ENCODE data around the gene GDF7. TPM values are rescaled to one million over a fixed set of nuclear protein-coding genes. Genes with fewer than 3 reads are reported as not detected.

GDF7 gene
- total and polyA plus RNA-seq, 2 of the 8 experiments (the other 6 are each of a cell fraction or from before 2014, with no cell fraction given), result 0.04 to 0.06 TPM

DNA sequence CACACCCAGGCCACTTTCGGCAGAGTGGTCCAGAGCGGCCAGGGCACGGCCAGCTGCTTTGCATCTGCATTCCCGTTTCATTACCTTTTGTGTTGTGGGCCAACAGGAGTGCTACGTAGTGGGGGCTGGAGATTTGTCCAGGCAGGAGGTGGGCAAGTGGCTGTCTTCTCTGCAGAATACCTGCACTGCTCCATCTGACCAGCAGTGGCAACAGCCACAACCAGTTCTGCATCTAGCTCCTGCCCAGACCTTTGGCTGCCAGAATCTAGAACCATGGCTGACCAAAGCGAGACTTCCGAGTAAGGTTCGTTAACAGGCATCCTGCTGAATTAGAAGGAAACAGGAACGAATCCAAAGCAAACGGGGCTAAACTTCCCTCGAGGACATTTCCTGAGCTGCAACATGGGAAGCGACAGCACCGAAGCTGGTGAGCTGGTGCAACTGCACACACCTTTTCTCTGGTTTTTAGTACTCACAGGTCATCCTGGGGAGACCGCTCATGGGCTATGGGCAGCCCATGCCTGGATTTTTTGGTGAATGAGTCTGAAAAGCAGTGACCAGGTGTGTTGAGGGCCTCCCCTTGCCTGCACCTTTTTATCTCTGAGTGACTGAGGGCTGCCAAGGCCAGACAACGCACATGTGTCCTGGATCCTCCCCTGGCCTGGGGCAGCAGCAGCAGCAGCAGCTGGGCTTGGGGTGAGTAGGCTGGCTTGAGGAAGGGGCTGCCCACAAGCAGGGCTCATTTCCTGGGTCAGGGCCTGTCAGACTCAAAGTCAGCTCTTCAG lies 10.5 kb downstream of the GDF7 start:
- Histone ChIP-seq H4K8ac (ENCODE audit: extremely low read depth, insufficient read depth, low read length) (peak overlapping the region; percentile 53; the same call in 1 of the 2 replicates), H3K4ac (replicated peaks; ENCODE audit: insufficient read length, low read depth, low read length) (no peak overlapping the region), H2AK5ac (ENCODE audit: low read depth, low read length) (no peak overlapping the region), H3K18ac (ENCODE audit: extremely low read depth, low read length) (no peak overlapping the region), H3K56ac (replicated peaks; ENCODE audit: insufficient read length, low read depth, low read length) (no peak overlapping the region), H3K27ac (ENCODE audit: low read depth, low read length) (no peak overlapping the region), H3K4me2 (ENCODE audit: insufficient read depth in 1 of 2, low read depth in 2 of 2, low read length in 2 of 2) (no peak overlapping the region), H2AFZ (ENCODE audit: low read length) (no peak overlapping the region), H4K91ac (replicated peaks; ENCODE audit: insufficient read length, low read length) (no peak overlapping the region), H3K4me3 (ENCODE audit: extremely low read depth in 1 of 4, insufficient read depth in 2 of 4, low read depth in 3 of 4, low read length in 4 of 4) (no peak overlapping the region), H2BK120ac (replicated peaks; ENCODE audit: low read depth, low read length) (no peak overlapping the region), H2BK12ac (ENCODE audit: low read depth, low read length) (no peak overlapping the region), H4K5ac (ENCODE audit: insufficient read length, low read depth, low read length) (no peak overlapping the region), H3K4me1 (replicated peaks in 1 of 4; ENCODE audit: control insufficient read depth in 3 of 4, insufficient read depth in 4 of 4, low read length in 3 of 4) (peaks cover 4 to 27% (median 11%) of the 10 kb centered on the region in 4 experiments), H3K14ac (ENCODE audit: insufficient read length) (no peak overlapping the region), H3K27me3 (replicated peaks in 1 of 4; ENCODE audit: control insufficient read depth in 3 of 4, extremely low read depth in 1 of 4, insufficient read depth in 3 of 4, low read length in 3 of 4) (peaks cover 0 to 26% (median 16%) of the 10 kb centered on the region in 4 experiments; a peak in 6 of 7 replicates), H2BK5ac (ENCODE audit: low read depth, low read length) (0 out of 2 replicates have a peak overlapping the region, but pooled peaks have one; percentile 30), H3K23me2 (ENCODE audit: low read depth, low read length) (no peaks in the 10 kb centered on the region), H3K36me3 (ENCODE audit: control insufficient read depth in 2 of 4, insufficient read depth in 4 of 4, low read length in 3 of 4) (no peaks in the 10 kb centered on the region; a peak in 1 of 8 replicates), H3K79me1 (ENCODE audit: low read depth, low read length) (no peaks in the 10 kb centered on the region), H2BK15ac (ENCODE audit: low read length) (no peak overlapping the region), H3K9ac (replicated peaks in 1 of 4; ENCODE audit: extremely low read depth in 1 of 4, low read depth in 3 of 4, low read length in 3 of 4) (no peak overlapping the region), H4K20me1 (replicated peaks in 1 of 2; ENCODE audit: control insufficient read depth in 1 of 2, insufficient read depth in 2 of 2, low read length in 2 of 2) (peaks cover 6% of the 10 kb centered on the region in 2 experiments), H2BK20ac (ENCODE audit: low read length) (no peak overlapping the region), H3K9me3 (ENCODE audit: insufficient read depth in 2 of 2, low read depth in 1 of 2, low read length in 1 of 2) (no peaks in the 10 kb centered on the region), H3K79me2 (ENCODE audit: control insufficient read depth in 1 of 2, insufficient read depth in 2 of 2, low read length in 2 of 2) (no peaks in the 10 kb centered on the region), H3K23ac (ENCODE audit: insufficient read length) (no peak overlapping the region)
- WGBS, 2 experiments (ENCODE audit: extremely low coverage in 1 of 2, insufficient coverage in 1 of 2, insufficient read length in 1 of 2, insufficient replicate concordance in 2 of 2, low coverage in 1 of 2, low lambda C conversion rate in 2 of 2, missing lambda C conversion rate in 1 of 2), result 81% methylated on average over 15 of the region's 15 CpGs; no CpG with 5 or more reads in 1 of the 2 experiments
- FAIRE-seq (no peak), DNase-seq (ENCODE audit: low read depth in 1 of 2, low spot score in 2 of 2) (no peak)
- ChIA-PET POLR2A (ENCODE audit: partially characterized antibody) (interaction anchor here (0.6 to 1.4 kb wide), 2 partner anchors 11 to 383 kb away, joined by 3 to 6 read pairs; no protein-coding TSS in a partner anchor), CTCF (ENCODE audit: partially characterized antibody) (interaction anchor here (0.6 to 8.7 kb wide), 45 partner anchors 7 to 517 kb away, joined by 3 to 266 read pairs (median 4); partner anchors contain the start of genes GDF7 and HS1BP3)
- peak in 1 of 2 experiments; percentile 13; a peak in 1 of 4 replicates for TF ChIP-seq RAD21 (IDR thresholded peaks at IDR 0.05 in 1 of 2, conservative IDR thresholded peaks at IDR 0.05 in 1 of 2; ENCODE audit: low read depth in 2 of 2, low read length in 2 of 2)
- no peak for TF ChIP-seq KDM1A (IDR thresholded peaks at IDR 0.05; ENCODE audit: borderline replicate concordance, low read length)
- no peak for TF ChIP-seq CREB1 (IDR thresholded peaks at IDR 0.05)
- TF ChIP-seq KDM5A (IDR thresholded peaks at IDR 0.05; ENCODE audit: low read length), result no peak
- TF ChIP-seq, protein P1, sequence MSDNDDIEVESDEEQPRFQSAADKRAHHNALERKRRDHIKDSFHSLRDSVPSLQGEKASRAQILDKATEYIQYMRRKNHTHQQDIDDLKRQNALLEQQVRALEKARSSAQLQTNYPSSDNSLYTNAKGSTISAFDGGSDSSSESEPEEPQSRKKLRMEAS (IDR thresholded peaks at IDR 0.05), result no peak
- TF ChIP-seq, protein P2, sequence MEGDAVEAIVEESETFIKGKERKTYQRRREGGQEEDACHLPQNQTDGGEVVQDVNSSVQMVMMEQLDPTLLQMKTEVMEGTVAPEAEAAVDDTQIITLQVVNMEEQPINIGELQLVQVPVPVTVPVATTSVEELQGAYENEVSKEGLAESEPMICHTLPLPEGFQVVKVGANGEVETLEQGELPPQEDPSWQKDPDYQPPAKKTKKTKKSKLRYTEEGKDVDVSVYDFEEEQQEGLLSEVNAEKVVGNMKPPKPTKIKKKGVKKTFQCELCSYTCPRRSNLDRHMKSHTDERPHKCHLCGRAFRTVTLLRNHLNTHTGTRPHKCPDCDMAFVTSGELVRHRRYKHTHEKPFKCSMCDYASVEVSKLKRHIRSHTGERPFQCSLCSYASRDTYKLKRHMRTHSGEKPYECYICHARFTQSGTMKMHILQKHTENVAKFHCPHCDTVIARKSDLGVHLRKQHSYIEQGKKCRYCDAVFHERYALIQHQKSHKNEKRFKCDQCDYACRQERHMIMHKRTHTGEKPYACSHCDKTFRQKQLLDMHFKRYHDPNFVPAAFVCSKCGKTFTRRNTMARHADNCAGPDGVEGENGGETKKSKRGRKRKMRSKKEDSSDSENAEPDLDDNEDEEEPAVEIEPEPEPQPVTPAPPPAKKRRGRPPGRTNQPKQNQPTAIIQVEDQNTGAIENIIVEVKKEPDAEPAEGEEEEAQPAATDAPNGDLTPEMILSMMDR (IDR thresholded peaks at IDR 0.05; ENCODE audit: control extremely low read depth in 1 of 3, insufficient read depth in 1 of 3, low read depth in 1 of 3, low read length in 3 of 3), result peak in 2 of 3 experiments; percentile 53 to 61; a peak in 3 of 4 replicates

All from H1 (cell line).